GM23338 (cell line): ENCODE data around the gene IL17C. TPM values are rescaled to one million over a fixed set of nuclear protein-coding genes. Genes with fewer than 3 reads are reported as not detected.

Source experiments
- ATAC-seq: fragments of 200-7000 bp; cut with Tn5 transposase; 3 replicates; pipeline ENCODE4 v1.9.1; 2020
- DNase-seq: peaks from one replicate; pipeline ENCODE4 v3.0.0-alpha.2; 2015; ENCODE audit warnings: low spot score
- H2AFZ ChIP-seq: fragments of 200-600 bp; sonication (generic); 2 replicates; pipeline ENCODE4 v1.8.0; 2016; ENCODE audit warnings: antibody characterized with exemption, mild to moderate bottlenecking, moderate library complexity
- H3F3A ChIP-seq: fragments of 200-600 bp; sonication (generic); replicated peaks from 2 replicates; pipeline ENCODE4 v1.8.0; 2017; ENCODE audit warnings: antibody characterized with exemption, mixed run types, low read depth
- H3K27ac ChIP-seq: fragments of 200-600 bp; sonication (generic); 2 replicates; pipeline ENCODE4 v1.6.1; 2016; ENCODE audit warnings: low read depth
- H3K27me3 ChIP-seq: fragments of 200-600 bp; sonication (generic); 2 replicates; pipeline ENCODE4 v1.8.0; 2016; ENCODE audit warnings: mild to moderate bottlenecking, mixed run types, moderate library complexity; ENCODE audit not compliant: insufficient read depth
- H3K36me3 ChIP-seq: fragments of 200-600 bp; sonication (generic); 2 replicates; pipeline ENCODE4 v1.8.0; 2016; ENCODE audit warnings: mild to moderate bottlenecking; ENCODE audit not compliant: insufficient read depth
- H3K4me1 ChIP-seq: fragments of 200-600 bp; sonication (generic); 2 replicates; pipeline ENCODE4 v1.8.0; 2016; ENCODE audit warnings: mild to moderate bottlenecking, moderate library complexity; ENCODE audit not compliant: insufficient read depth
- H3K4me2 ChIP-seq: fragments of 200-600 bp; sonication (generic); 2 replicates; pipeline ENCODE4 v1.7.1; 2017; ENCODE audit warnings: mixed run types
- H3K4me3 ChIP-seq: fragments of 200-600 bp; sonication (generic); 2 replicates; pipeline ENCODE4 v1.6.1; 2016; ENCODE audit warnings: mixed run types
- H3K79me2 ChIP-seq: fragments of 200-600 bp; sonication (generic); replicated peaks from 2 replicates; pipeline ENCODE4 v1.8.0; 2017; ENCODE audit warnings: mild to moderate bottlenecking; ENCODE audit not compliant: insufficient read depth
- H3K9me2 ChIP-seq: fragments of 200-600 bp; sonication (generic); 2 replicates; pipeline ENCODE4 v1.8.0; 2017; ENCODE audit not compliant: insufficient read depth
- H4K20me1 ChIP-seq: fragments of 200-600 bp; sonication (generic); replicated peaks from 2 replicates; pipeline ENCODE4 v1.8.0; 2017; ENCODE audit warnings: mild to moderate bottlenecking; ENCODE audit not compliant: insufficient read depth
- H3K27ac Mint-ChIP-seq: 2 replicates; pipeline ENCODE4 v1.8.0; 2020; ENCODE audit warnings: inconsistent platforms, mild to moderate bottlenecking, moderate library complexity, mixed read lengths
- H3K27me3 Mint-ChIP-seq: 3 replicates; pipeline ENCODE4 v1.8.0; 2022; ENCODE audit warnings: low read depth, mild to moderate bottlenecking, moderate library complexity, mixed read lengths, inconsistent platforms; ENCODE audit not compliant: insufficient read depth, poor library complexity
- H3K36me3 Mint-ChIP-seq: 3 replicates; pipeline ENCODE4 v1.8.0; 2021; ENCODE audit warnings: low read depth, mild to moderate bottlenecking, inconsistent platforms, moderate library complexity, mixed read lengths
- H3K4me1 Mint-ChIP-seq: 3 replicates; pipeline ENCODE4 v1.8.0; 2020; ENCODE audit warnings: mild to moderate bottlenecking, inconsistent platforms, mixed read lengths
- H3K4me3 Mint-ChIP-seq: 3 replicates; pipeline ENCODE4 v1.8.0; 2021; ENCODE audit warnings: moderate library complexity, mild to moderate bottlenecking, inconsistent platforms, mixed read lengths
- H3K9me3 Mint-ChIP-seq: 3 replicates; pipeline ENCODE4 v1.8.0; 2020; ENCODE audit warnings: moderate library complexity, mild to moderate bottlenecking, inconsistent platforms, mixed read lengths
- JUNB ChIP-seq: IDR thresholded peaks from one replicate; pipeline ENCODE4 v1.6.1; 2016; ENCODE audit warnings: antibody characterized with exemption; ENCODE audit not compliant: unreplicated experiment
- NANOG ChIP-seq: IDR thresholded peaks from 2 replicates; pipeline ENCODE4 v1.6.1; 2016; ENCODE audit warnings: antibody characterized with exemption, borderline replicate concordance
- POLR2AphosphoS5 ChIP-seq: IDR thresholded peaks from 2 replicates; pipeline ENCODE4 v1.6.1; 2016; ENCODE audit warnings: antibody characterized with exemption, low read depth
- ZNF114 ChIP-seq: fragments of 250-450 bp; sonication (Bioruptor Pico); IDR thresholded peaks from 2 replicates; pipeline ENCODE4 v1.5.0; 2020; ENCODE audit warnings: mild to moderate bottlenecking, moderate library complexity
- ZNF331 ChIP-seq: fragments of 250-450 bp; sonication (Bioruptor Pico); IDR thresholded peaks from 2 replicates; pipeline ENCODE4 v1.5.0; 2020; ENCODE audit warnings: low read depth, mild to moderate bottlenecking, moderate library complexity
- ZNF462 ChIP-seq: fragments of 250-450 bp; sonication (Bioruptor Pico); IDR thresholded peaks from 2 replicates; pipeline ENCODE4 v1.5.0; 2020; ENCODE audit warnings: mild to moderate bottlenecking, moderate library complexity
- polyA plus RNA-seq: library from polyadenylated mRNA; unstranded; fragments of >200 nt; fragmentation: Nextera tagmentation; extraction: Ambion mirVana; gene quantifications from 2 replicates; pipeline ENCODE4 v1.2.1, GENCODE V29; 2016
- total RNA-seq: library from RNA; depleted of rRNA; stranded (reverse); fragments of >200 nt; shearing (Covaris generic); gene quantifications from 2 replicates; pipeline ENCODE4 v1.2.3, GENCODE V29; 2014; rRNA removed

The IL17C gene
- total and polyA plus RNA-seq, 2 experiments from 2014 or later: 2.7 to 3.9 TPM

- TF ChIP-seq ZNF462 (CRISPR knock-in tag): no peak
- TF ChIP-seq POLR2AphosphoS5: no peak
- no peak for TF ChIP-seq NANOG
- TF ChIP-seq JUNB: no peak
Observed at GRCh38 chr16:88687676-88688012, 49.3 kb downstream of the IL17C start (continued).

GRCh38 chr16:88688013-88688778 is 49.8 kb downstream of the IL17C start:
- Mint-ChIP-seq H3K4me1 (peaks cover 15% of the 10 kb centered on the region), H3K4me3 (no peak overlapping the region), H3K27me3 (peaks cover 30% of the 10 kb centered on the region), H3K9me3 (no peaks in the 10 kb centered on the region), H3K27ac (no peak overlapping the region), H3K36me3 (no peaks in the 10 kb centered on the region)
- no peak overlapping the region for H3K4me3 ChIP-seq
- peaks cover 9% of the 10 kb centered on the region for H3K4me1 ChIP-seq
- H3F3A ChIP-seq: 0 out of 2 replicates have a peak, but pooled peaks cover 6% of the 10 kb centered on the region
- H3K4me2 ChIP-seq: no peak overlapping the region
- peak; percentile 3; the same call in 2 of the 3 replicates for ATAC-seq
- no peaks in the 10 kb centered on the region for H4K20me1 ChIP-seq
- TF ChIP-seq ZNF114 (CRISPR knock-in tag): no peak
- TF ChIP-seq ZNF331 (CRISPR knock-in tag): no peak
- H3K36me3 ChIP-seq: no peaks in the 10 kb centered on the region
- H3K79me2 ChIP-seq: peaks cover 4% of the 10 kb centered on the region
- H3K27ac ChIP-seq: no peak overlapping the region
- no peaks in the 10 kb centered on the region for H3K9me2 ChIP-seq
- DNase-seq: no peak
- peaks cover 10% of the 10 kb centered on the region for H3K27me3 ChIP-seq
- H2AFZ ChIP-seq: no peak overlapping the region

Other genes with a start within 250 kb of the IL17C start
- gene ZFPM1, start 185.3 kb upstream of the IL17C start, total RNA-seq: 2.2 and 2.4 TPM in 2 replicates
- gene ZFPM1, start 185.3 kb upstream of the IL17C start, polyA plus RNA-seq: 0.53 and 0.61 TPM in 2 replicates
- 25.2 and 30.0 TPM in 2 replicates for gene ZC3H18, start 68.2 kb upstream of the IL17C start, total RNA-seq
- 40.1 and 40.7 TPM in 2 replicates for gene ZC3H18, start 68.2 kb upstream of the IL17C start, polyA plus RNA-seq
- gene CYBA, start 12.5 kb downstream of the IL17C start, total RNA-seq: 228 and 275 TPM in 2 replicates
- gene CYBA, start 12.5 kb downstream of the IL17C start, polyA plus RNA-seq: 281 and 285 TPM in 2 replicates
- 144 and 149 TPM in 2 replicates for gene MVD, start 24.5 kb downstream of the IL17C start, total RNA-seq
- gene MVD, start 24.5 kb downstream of the IL17C start, polyA plus RNA-seq: 94.2 and 95.3 TPM in 2 replicates
- gene SNAI3, start 47.9 kb downstream of the IL17C start, total RNA-seq: 19.2 and 19.4 TPM in 2 replicates
- gene SNAI3, start 47.9 kb downstream of the IL17C start, polyA plus RNA-seq: 10.0 and 10.3 TPM in 2 replicates
- gene RNF166, start 67.8 kb downstream of the IL17C start, total RNA-seq: 39.6 and 43.4 TPM in 2 replicates
- gene RNF166, start 67.8 kb downstream of the IL17C start, polyA plus RNA-seq: 24.9 and 27.8 TPM in 2 replicates
- gene CTU2, start 67.9 kb downstream of the IL17C start, total RNA-seq: 15.4 and 22.3 TPM in 2 replicates
- gene CTU2, start 67.9 kb downstream of the IL17C start, polyA plus RNA-seq: 25.7 and 33.6 TPM in 2 replicates
- 56.2 and 70.1 TPM in 2 replicates for gene PIEZO1, start 146.6 kb downstream of the IL17C start, total RNA-seq
- 29.6 and 30.4 TPM in 2 replicates for gene PIEZO1, start 146.6 kb downstream of the IL17C start, polyA plus RNA-seq
- 114 and 187 TPM in 2 replicates for gene CDT1, start 165.2 kb downstream of the IL17C start, total RNA-seq
- gene CDT1, start 165.2 kb downstream of the IL17C start, polyA plus RNA-seq: 32.6 and 36.1 TPM in 2 replicates
- 250 and 258 TPM in 2 replicates for gene APRT, start 173.4 kb downstream of the IL17C start, total RNA-seq
- 522 and 536 TPM in 2 replicates for gene APRT, start 173.4 kb downstream of the IL17C start, polyA plus RNA-seq
- gene GALNS, start 218.4 kb downstream of the IL17C start, total RNA-seq: 16.4 and 18.8 TPM in 2 replicates
- gene GALNS, start 218.4 kb downstream of the IL17C start, polyA plus RNA-seq: 9.7 TPM in 2 replicates
- gene TRAPPC2L, start 218.6 kb downstream of the IL17C start, total RNA-seq: 59.3 and 68.8 TPM in 2 replicates
- gene TRAPPC2L, start 218.6 kb downstream of the IL17C start, polyA plus RNA-seq: 167 and 171 TPM in 2 replicates
- gene PABPN1L, start 228.1 kb downstream of the IL17C start, total RNA-seq: not detected in 2 replicates
- not detected in 2 replicates for gene PABPN1L, start 228.1 kb downstream of the IL17C start, polyA plus RNA-seq